Gastroesophageal sphincter (tissue), 3 donors: ENCODE measurements around the gene USP28.

Source experiments
- CTCF ChIP-seq, 4 experiments: fragments of 200-600 bp in 2 of 4; fragments of 450-650 bp in 2 of 4; sonication (generic) in 1 of 4; IDR thresholded peaks; one replicate each; pipeline ENCODE4 v1.5.1; 2017 to 2019; ENCODE audit warnings: antibody characterized with exemption in 4 of 4, mild to moderate bottlenecking in 2 of 4, moderate library complexity in 2 of 4
- EP300 ChIP-seq: sonication (generic); formaldehyde crosslinking; IDR thresholded peaks from one replicate; pipeline ENCODE4 v1.6.1; 2017; ENCODE audit warnings: antibody characterized with exemption, mild to moderate bottlenecking
- POLR2AphosphoS5 ChIP-seq: sonication (generic); formaldehyde crosslinking; IDR thresholded peaks from one replicate; pipeline ENCODE4 v1.6.1; 2017; ENCODE audit warnings: antibody characterized with exemption

- TF ChIP-seq CTCF (IDR thresholded peaks at IDR 0.05): no peak
- TF ChIP-seq EP300: no peak
- TF ChIP-seq POLR2AphosphoS5: no peak
Measured at GRCh38 chr11:113908098-113908497, 32.7 kb upstream of the USP28 start.
